GM18511 (cell line): ENCODE data around the gene CORO2B.

Source experiments
- ATAC-seq: cut with Tn5 transposase; IDR thresholded peaks from one replicate; pipeline ENCODE4 v1.9.1; 2021; ENCODE audit warnings: mild to moderate bottlenecking, moderate library complexity; ENCODE audit not compliant: unreplicated experiment

Gene CORO2B

DNA sequence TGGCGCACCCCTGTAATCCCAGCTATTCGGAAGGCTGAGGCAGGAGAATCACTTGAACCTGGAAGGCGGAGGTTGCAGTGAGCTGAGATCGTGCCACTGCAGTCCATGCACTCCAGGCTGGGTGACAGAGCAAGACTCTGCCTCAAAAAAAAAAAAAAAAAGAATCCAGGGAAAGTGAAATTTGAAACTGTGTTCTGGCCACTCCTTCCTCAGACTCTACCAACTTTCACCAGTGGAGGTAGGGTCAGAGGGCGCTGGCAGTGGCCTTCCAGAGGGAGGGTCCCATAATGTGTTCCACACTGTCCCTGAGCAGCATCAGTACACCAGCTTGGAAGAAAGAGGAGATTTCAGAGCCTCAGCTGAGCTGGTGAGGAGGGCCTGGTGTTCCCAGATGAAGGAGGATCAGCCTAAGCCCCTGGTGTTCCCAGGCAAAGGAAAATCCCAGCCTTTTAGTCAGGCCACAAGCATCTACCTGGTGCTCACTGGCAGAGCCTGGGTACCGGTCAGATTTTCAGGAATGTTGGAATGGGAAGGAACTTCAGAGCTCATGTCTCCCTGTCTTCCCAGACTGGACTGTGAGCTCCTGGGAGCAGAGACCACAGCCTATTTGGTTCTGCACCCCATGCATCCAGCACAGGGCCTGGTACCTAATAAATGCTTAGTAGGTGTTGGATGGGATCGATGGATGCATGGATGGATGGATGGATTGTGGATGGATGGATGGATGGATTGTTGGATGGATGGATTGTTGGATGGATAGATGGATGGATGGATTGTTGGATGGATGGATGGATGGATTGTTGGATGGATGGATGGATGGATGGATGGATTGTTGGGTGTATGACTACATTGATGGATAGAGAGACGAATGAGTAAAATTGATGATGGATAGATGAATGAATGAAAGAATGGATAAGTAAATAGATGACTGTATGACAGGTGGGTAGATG is 117.9 kb downstream of the CORO2B start:
- no peak for ATAC-seq

DNA sequence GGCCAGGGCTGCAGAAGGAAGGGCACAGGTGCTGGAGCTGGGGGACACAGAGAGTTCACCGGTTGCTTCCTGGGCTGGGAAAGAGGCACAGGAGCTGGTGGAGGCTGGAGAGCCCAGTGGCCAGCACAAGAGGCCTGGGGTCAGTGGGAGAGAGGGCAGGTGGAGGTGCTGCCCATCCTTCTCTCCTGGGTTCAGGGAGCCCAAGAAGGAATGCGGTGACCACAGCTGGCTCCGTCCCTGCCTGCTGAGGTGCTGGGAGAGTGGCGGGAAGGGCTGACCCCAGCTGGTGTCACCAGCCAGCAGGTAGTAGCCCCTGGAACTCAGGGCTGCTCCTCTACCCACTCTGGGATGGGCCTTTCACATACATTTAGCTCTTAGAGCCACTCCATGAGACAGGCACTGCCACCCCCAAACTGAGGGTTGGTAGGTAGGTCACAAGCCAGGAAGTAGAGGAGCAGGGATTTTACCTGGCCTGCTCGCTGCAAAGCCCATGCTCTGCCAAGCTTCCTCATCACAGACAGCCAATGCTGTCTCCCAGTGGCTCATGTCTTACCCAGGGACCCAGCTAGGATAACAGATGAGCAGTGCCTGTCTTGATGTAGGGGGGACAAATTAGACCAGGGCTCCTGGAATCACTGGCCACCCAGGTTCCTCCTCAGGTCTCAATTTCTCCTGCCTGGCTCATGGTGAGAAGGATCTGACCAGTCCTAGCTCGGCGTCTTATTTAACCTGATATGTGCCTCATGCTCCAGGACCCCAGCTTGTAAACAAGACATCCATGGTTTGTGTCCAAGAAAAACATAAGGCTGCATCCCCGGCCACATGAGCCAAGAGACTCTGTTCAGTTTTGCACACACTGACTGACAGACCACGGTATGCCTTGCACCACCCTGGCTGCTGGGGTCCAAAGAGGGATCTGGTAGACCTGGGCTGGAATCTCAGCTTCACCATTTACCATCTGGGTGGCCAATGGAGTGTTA is 119.2 kb downstream of the CORO2B start:
- ATAC-seq = no peak

DNA sequence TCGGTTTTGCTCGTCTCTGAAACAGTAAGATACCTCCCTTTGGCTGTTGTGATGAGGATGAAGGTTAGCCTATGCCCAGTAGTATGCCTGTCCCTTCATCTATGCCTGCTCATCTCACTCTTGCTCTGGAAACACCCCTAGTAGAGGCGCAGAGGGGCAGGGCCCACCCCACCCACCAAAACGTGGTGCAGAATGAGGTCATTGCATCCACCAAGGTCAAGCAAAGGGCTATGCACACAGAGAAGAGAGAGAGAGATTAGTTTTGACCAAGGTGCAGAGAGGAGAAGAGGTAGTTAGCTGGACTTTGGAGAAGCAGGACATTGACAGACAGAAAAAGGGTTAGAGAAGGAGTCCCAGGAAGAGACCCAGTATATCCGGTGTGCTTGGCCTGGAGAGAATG is 119.9 kb downstream of the CORO2B start:
- no peak for ATAC-seq

DNA sequence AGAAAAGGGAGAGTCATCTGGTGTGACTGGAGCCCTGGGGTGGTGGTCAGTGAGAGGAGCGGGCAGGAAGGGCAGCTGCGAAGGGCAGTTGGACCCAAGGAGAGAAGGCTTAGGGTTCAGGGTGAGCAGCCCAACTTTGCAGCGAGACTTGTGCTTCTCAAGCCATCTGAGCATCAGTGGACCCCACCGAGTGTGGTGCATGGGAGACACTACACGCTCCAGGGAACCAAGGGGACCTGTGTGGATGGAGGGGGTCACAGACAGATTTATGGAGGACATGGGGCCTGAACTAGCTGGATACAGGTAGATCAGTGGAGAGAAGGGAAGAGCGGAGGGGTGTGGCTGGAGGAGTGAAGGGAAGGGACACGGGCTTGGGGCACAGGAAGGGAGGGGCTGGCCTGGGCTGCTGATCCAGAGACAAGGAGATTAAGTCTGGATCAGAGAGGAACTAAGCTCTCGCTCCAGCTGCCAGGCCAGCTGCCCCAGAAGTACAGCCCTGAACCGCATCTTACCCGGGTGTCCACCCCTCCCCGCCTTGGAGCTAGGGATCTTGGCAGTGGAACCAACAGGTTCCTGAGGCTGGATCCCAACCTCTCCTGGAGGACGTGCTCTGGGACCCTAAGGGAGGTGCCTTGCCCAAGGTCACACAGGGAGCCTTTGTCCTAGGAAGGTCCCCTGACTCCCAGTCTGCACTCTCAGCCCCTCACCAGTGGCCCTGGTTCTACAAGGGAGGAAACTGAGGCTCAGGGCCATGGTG is 120.5 kb downstream of the CORO2B start:
- no peak for ATAC-seq

DNA sequence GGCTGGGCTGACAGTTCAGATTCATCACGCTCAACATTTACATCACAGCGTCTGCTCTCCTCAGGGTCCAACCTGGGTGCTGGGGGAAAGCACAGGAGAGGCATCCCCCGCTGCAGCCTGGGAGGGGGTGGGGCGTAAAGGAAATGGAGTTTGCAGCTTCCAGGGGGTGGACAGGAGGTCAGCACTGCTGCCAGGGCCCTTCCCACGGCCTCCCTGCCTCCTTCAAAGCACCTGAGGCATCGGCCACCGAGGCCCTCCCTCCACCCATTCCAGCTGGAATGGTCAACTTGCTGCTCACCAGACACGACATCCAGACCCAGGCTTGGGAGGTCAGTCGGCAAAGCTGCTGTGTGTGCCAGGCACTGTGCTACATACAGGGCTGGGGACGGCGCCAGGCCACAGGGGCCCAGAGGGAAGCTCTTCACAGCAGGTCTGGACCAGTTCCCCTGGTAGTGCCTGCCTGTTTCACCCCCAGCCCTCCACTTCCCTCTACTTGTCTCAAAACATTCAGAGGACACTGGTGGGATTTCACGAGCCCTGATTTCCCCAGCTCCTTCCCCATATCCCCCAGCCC is 121.2 kb downstream of the CORO2B start:
- no peak for ATAC-seq

DNA sequence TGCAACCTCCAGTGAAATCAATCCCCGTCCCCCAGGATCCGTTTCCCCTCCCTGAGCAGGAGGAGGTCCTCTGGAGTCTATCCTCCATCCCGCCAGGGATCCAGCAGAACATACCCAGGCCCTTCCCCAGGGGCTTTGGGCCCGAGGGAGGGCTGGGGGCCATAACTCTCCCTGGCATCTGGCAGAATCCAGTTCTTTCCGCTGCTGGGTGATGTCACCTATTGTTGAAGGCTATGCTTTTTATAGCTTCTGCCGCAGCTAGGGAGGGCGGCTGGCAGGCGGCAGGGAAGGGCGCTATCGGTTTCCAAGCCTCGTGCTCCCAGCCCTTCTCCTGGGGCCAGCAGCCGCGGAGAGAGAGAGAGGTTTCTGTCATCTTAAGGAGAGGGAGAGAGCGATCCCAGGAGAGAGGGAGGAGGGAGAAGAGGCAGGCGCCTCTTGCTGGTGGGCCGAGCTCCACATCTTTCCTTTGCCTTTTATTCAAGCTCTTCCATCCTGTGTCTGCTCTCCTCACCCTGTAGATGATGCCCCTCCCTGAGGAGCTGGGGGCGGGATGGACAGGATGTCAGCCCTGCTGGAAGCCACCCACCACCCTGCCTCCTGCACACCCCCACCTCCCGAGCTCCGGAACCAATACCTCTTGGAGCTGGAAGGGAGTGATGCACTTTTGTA is 121.8 kb downstream of the CORO2B start:
- no peak for ATAC-seq

DNA sequence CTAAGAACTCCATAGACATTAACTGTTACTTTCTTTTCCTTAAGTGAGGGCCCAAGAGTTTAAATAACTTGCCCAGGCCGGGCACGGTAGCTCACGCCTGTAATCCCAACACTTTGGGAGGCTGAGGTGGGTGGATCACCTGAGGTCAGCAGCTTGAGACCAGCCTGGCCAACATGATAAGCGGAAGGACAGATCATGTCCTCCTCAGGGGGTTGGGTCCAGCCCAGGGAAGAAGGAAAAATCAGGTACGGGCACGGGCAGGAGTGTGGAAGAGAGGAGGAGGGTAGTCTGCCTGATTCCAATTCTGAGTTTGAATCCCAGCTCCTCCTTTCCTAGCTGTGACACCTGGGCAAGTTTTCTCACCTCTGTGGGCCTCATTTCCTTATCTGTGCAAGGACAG is 123.1 kb downstream of the CORO2B start:
- no peak for ATAC-seq

DNA sequence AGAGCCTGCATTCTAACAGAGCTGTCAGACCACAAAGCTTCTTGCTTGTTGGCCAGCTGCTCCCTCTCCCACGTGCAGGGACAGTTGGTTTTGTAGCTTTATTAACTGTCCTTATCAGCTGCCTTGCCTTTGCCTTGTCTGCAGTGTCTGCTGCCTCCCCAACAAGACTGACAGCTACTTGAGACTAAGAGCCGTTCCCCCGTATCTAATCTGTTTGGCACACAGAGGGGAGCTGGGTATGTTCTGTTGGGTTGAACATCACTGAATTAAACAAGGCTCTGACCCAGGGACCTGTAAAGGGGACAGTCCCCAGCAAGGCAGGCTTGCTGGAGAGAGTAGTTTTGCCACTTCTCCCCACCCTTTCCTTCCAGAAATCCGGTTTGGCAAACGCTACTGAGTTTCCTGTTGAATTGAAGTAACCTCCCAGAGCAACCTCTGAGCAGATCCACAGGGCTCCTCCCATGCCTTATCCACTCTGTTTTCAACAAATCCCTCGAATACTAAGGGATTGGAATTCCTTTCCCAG is 125.8 kb downstream of the CORO2B start:
- ATAC-seq = no peak

DNA sequence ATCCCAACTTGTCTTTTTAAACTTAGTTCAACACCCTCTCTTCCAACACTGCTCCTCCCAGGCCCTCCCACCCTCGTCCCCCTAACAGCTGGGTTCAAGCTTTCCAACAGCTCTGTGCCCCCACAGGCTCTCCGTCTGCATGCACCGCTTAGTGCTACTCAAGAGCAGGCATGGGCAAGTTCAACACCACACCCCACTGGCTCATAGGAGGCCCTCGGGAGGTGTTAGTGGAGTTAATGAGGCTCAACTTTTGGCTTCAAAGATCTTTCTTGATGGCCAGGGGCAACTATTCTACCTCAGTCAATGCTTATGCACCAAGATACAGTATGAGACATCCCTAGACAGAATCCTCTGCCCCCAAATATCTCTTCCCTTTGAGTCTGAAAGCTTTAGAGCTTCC is 127.5 kb downstream of the CORO2B start:
- no peak for ATAC-seq

DNA sequence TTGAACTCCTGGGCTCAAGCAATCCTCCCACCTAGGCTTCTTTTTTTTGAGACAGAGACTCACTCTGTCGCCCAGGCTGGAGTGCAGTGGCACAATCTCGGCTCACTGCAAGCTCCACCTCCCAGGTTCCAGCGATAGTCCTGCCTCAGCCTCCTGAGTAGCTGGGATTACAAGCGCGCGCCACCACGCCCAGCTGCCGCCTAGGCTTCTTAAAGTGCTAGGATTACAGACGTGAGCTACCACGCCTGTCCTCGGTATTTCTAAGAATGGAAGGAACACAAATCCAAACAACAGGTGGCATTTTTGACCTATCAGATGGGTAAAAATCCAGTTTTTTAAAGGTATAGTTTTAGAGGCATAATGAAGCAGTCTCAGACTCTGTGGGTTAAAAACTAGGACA is 128.1 kb downstream of the CORO2B start:
- ATAC-seq = no peak

DNA sequence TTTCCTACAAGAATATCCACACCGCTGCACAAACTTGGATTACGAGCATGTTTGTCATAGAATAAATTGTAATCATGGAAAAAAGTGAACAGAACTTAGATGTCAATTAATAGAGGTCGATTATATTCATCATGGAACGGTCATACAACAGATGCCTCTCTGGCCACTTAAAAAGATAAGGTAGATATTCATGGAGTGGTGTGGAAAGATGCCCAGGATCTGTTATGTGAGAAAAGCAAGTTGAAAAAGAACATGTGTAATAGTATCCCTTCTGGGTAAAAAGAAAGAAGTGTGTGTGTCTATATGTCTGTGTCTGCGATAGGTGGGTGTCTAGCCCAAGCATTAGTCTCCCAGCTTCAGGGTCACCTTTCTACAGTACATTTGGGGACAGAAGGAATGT is 128.6 kb downstream of the CORO2B start:
- no peak for ATAC-seq

DNA sequence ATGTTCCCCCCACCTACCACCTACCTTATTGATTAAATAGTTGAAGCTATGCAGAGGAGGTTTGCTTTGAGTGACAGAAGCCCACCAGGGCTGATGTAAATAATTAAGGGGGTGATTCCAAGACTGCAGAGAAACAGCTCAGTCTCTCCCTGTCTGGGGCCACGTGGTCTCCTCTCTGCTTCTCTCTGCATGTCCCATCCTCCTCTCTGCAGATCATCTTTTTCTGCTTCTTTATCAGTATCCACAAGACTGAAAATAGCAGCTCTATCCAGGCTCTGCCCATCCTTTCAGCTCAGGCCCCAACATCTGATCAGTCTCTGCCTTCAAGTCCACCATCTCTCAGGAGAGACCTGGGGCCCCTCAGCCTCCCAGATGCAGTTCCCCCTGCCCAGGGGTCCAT is 131.1 kb downstream of the CORO2B start:
- ATAC-seq = no peak

DNA sequence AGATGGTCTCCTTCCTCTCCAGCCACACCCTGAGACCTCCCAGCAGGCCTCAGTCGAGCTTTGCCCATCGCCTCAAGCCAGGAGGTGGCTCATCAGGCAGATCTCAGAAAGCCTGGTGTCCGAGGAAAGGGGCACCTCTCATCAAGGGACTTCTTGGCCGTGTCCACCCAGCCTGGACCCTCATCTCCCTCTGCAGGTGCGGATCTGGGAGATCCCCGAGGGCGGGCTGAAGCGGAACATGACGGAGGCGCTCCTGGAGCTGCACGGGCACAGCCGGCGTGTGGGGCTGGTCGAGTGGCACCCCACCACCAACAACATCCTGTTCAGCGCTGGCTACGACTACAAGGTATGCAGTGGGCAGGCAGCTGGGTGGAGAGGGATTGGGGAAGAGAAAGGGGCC is 131.7 kb downstream of the CORO2B start:
- ATAC-seq = no peak

DNA sequence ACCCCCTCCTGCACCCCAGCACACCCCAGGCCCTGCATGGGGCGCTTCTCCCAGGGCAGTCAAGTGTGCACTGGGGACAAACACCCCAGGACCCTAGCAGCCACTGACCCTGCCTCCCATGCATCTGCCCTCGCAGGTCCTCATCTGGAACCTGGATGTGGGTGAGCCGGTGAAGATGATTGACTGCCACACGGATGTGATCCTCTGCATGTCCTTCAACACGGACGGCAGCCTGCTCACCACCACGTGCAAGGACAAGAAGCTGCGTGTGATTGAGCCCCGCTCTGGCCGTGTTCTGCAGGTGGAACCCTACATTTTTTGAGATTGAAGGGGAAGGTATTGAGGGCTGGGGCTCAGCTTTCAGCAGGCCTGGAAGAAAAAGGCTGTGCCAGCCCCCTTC is 132.6 kb downstream of the CORO2B start:
- ATAC-seq = no peak

DNA sequence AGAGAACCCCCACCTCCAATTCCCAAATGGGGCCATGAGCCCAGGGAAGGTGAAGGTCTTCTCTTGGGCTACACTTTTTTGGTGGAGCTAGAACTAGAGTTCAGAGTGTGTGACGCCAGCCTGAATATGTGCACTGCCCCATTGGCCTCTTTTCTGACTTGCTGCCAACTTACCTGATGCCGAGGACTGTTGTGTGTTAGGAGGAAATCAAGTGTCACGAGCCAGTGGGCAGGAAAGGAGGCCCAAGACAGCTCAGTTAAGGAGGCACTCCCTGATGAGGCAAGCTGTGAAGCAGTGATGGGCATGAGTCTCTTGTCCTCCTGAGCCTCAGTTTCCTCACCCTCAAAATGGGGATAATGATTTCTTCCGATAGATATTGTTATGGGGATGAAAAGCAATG is 134.1 kb downstream of the CORO2B start:
- no peak for ATAC-seq

DNA sequence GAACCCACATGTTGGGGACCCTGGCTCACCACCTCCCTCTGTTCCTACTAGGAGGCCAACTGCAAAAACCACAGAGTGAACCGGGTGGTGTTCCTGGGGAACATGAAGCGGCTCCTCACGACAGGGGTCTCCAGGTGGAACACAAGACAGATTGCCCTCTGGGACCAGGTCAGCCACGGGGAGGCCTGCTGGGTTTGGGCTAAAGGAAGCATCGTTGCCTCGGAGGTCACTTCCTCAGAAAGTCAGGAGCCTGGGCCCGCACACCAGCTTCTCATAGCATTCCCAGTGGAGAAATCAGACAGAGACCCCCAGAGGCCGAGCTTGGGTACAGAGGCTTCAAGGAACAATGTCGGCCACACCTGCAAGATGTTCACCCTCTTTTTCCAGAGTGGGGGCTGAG is 135.1 kb downstream of the CORO2B start:
- no peak for ATAC-seq

DNA sequence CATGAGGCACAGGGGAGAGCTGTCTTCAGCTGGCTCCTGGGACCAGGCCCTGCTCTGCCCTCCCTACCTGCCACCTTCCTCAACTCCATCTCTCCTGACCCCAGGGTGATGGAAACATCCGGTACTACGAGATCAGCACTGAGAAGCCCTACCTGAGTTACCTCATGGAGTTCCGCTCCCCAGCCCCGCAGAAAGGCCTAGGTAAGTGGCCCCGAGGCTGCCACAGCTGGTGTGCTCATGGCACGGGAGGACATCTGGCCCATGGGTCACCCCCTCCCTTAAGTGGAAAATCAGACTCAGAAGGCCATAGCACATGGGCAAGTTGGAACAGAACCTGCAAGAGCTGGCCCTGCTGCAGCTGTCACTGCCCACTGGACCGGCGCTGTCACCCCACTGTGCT is 136.3 kb downstream of the CORO2B start:
- no peak for ATAC-seq

DNA sequence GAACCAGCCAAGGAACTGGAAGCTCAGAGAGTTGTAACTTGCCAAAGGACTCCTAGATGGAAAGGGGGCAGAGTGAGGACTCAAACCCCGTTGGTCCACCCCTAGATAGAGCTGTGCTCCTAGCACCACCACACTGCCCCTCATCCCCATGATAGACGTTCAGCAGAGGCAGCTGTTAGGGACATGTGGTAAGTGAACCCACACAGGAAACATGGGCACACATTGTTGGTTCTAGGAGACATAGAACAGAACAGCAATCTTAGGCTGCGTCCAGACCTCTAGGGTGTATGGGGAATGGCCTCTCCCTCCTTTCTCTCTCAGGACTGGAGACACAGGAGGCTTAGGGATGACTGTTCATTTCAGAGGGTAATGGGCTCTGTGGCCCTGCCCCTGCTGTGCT is 139.2 kb downstream of the CORO2B start:
- ATAC-seq = no peak

DNA sequence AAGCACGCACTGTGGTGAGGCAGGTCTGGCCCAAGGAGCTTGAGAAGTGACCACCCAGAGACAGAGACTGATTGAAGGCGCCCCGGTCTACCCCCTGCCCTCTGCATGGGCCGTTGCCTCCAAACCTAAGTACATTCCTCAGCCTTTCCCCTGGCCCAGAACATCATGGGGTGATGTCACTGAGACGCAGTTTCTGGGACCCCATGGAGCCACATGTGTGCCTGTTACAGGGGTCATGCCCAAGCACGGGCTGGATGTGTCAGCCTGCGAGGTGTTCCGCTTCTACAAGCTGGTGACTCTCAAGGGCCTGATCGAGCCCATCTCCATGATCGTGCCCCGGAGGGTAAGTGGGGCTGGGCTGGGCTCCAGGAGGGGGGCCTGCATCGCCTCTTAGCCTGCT is 139.7 kb downstream of the CORO2B start:
- no peak for ATAC-seq

DNA sequence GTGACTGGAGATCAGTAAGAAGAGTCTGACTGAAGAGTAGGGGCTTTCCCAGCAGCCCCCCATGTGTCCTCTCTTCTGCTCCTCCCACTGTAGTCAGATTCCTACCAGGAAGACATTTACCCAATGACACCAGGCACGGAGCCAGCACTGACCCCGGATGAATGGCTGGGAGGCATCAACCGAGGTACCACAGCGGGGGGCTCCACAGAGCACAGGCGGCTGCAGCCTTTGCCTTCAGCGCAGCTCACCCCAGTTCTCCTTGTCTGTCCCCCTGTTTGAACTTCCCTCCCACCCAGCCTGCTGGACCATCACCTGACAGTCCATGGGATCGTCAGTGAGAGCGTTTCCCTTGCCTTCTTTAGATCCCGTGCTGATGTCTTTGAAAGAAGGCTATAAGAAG is 140.3 kb downstream of the CORO2B start:
- ATAC-seq = no peak
